Activated effector memory CD4-positive, alpha-beta T cell treated with anti-CD3 and anti-CD28 coated beads, Interleukin-2, amount 50 U/mL, for 16 hours (primary cell): ENCODE data around the gene POLR1B.
A peak's percentile ranks its signal among the peaks of the same experiment; 100 is the strongest.
"Not testable (repeated sequence)": the region's sequence is repeated elsewhere in the genome, so short reads cannot be mapped to it uniquely, and the experiment has no call there.

Experiments used
- DNase-seq: peaks from one replicate; pipeline ENCODE4 v3.0.0-alpha.2; 2020

Gene POLR1B, protein sequence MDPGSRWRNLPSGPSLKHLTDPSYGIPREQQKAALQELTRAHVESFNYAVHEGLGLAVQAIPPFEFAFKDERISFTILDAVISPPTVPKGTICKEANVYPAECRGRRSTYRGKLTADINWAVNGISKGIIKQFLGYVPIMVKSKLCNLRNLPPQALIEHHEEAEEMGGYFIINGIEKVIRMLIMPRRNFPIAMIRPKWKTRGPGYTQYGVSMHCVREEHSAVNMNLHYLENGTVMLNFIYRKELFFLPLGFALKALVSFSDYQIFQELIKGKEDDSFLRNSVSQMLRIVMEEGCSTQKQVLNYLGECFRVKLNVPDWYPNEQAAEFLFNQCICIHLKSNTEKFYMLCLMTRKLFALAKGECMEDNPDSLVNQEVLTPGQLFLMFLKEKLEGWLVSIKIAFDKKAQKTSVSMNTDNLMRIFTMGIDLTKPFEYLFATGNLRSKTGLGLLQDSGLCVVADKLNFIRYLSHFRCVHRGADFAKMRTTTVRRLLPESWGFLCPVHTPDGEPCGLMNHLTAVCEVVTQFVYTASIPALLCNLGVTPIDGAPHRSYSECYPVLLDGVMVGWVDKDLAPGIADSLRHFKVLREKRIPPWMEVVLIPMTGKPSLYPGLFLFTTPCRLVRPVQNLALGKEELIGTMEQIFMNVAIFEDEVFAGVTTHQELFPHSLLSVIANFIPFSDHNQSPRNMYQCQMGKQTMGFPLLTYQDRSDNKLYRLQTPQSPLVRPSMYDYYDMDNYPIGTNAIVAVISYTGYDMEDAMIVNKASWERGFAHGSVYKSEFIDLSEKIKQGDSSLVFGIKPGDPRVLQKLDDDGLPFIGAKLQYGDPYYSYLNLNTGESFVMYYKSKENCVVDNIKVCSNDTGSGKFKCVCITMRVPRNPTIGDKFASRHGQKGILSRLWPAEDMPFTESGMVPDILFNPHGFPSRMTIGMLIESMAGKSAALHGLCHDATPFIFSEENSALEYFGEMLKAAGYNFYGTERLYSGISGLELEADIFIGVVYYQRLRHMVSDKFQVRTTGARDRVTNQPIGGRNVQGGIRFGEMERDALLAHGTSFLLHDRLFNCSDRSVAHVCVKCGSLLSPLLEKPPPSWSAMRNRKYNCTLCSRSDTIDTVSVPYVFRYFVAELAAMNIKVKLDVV

DNA sequence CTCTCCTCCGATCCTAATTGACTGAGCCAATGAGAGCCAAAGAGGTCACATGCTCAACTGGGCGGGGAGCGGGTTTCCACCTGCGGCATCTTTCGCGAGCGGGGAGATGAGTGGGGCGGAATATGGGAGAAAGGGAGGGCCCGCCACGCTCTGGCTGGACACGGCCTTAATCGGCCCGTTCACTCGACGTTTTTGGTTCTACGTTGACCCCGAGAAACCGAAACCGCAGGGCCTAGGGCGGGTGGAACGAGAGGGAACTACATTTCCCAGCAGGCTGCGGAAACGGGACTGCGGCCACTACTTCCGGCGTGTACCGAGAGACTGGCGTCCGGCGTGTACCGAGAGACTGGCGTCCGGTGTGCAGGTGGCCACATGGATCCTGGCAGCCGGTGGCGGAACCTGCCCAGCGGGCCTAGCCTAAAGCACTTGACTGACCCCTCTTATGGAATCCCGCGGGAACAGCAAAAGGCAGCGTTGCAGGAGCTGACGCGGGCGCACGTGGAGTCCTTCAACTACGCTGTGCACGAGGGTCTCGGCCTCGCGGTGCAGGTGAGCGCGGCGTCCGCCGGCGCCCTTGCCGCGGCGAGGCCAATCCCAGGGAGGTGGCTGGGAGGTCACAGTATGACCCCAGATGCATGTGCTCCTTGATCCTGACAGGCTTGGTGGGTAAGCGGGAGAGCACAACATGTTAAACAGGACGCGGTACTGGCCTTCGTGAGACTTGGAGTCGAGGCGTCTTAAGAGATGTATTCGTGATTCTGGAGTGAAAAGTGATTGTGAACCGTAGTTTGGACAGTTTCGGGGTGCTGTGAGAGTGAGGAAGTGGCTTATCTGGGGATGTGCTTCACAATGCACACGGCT, at the start of gene POLR1B:
Gene POLR1B, plus strand, starts transcription at position 343 of the 861 bp plus-strand sequence. Its CDS starts 30 bp downstream, at position 373.
- peak; percentile 92 for DNase-seq

DNA sequence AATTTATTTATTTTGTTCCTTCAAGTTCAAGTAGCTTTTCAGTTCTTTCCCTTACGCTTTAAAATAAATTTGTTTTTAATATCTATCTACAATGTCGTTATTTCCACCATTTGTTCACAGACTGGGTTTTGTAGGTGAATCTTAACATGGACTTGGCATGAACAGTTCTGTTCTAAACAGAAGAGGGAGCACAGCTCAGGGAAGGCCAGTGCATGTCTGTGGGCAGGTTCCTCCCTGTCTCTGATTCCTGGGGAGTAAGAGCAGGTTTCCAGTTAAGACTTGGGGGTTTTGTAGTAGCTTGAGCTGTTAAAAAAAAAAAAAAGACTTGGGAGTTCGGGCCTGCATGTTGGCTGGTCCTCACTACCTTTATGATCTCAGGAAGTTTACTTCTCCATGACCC, 49.2 kb upstream of the POLR1B start:
- DNase-seq, result no peak

DNA sequence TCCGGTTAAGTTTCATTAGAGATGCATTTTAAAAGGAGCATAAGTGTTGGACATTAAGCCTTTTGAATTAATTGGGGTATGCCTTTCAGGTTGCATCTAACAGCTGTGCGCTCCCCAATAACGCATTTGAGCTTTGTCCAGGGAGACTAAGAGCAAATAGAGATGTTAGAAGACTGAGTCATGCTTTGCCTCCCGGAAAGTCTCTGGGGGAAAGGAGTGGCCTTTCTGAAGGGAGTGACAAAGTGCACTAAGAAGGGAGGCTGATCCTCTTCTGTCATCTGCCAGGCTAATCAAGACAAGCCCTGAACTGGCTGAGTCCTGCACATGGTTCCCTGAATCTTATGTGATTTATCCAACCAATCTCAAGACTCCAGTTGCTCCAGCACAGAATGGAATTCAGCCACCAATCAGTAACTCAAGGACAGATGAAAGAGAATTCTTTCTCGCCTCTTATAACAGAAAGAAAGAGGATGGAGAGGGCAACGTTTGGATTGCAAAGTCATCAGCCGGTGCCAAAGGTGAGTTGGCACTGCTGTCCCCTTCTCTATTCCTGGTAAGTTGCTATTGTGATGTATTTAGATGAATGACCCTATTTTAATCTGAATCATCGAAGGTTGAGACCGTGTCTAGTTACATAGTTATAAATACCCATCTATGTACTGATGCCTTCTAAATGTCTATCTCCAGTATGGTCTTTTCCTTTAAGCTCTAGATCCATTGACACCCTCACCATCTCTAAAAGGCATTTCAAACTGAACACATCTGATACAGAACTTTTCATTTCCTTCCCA, 48.2 kb upstream of the POLR1B start:
- no peak for DNase-seq

DNA sequence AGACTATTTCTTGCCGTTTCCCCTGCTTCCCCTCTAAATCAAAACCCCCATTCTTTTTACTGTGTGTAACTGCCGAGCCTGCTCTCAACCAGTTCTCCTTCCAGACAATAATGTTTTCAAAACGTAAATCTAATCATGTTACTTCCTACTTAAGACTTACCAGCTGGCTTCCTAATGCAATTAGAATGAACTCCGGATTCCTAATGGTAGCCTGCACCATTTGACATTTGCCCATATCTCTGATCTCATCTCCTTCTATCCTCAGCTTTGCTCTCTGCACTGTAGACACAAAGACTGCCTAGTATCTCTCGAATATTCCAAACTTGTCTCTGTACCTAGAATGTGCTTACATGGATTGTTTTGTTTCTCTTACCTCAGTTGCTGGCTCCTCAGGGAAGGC, 47.4 kb upstream of the POLR1B start:
- no peak for DNase-seq

DNA sequence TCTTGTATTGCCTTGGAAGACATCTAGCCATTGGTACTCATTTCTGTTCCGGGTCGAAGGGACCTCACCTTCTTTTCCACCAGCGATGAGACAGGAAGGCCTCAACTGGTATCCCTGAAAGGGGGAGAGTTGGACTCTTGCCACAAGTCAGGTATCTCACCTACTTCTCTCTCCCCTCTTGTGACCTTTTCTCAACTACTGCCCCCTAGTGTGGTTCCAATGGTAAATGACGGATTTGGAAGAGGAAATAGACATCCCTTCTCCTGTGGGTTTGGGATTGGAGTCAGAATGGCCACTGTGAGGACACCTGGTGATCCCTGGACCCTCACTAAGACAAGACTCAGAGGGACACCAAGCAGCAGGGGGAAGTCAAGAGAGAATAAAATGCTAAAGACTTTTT, 46.4 kb upstream of the POLR1B start:
- not testable (repeated sequence) for DNase-seq

DNA sequence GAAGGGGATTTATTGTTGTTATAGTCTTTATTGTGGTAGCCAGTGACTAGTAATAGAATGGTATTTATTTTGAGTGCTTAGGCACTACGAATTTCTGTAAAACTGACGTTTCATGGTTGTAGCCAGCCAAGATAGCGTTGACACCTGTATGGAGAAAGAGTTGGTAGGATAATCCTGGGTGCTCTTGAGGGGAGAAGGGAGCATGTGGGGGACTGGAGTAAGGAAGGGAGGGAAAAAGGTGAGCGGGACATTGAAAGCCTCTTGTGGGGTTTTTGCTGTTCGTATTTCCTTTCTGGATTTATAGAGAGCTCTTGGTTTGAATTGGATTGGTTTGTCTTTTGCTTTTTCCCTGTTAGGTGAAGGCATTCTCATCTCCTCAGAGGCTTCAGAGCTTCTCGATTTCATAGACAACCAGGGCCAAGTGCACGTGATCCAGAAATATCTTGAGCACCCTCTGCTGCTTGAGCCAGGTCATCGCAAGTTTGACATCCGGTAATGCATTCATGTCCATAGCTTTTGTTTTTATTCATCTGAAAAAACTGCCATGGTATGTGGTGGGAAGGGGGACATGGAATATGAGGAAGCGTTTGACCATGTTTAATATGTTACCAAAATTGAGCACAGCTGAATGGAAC, 41.3 kb upstream of the POLR1B start:
- peak; percentile 76 for DNase-seq

DNA sequence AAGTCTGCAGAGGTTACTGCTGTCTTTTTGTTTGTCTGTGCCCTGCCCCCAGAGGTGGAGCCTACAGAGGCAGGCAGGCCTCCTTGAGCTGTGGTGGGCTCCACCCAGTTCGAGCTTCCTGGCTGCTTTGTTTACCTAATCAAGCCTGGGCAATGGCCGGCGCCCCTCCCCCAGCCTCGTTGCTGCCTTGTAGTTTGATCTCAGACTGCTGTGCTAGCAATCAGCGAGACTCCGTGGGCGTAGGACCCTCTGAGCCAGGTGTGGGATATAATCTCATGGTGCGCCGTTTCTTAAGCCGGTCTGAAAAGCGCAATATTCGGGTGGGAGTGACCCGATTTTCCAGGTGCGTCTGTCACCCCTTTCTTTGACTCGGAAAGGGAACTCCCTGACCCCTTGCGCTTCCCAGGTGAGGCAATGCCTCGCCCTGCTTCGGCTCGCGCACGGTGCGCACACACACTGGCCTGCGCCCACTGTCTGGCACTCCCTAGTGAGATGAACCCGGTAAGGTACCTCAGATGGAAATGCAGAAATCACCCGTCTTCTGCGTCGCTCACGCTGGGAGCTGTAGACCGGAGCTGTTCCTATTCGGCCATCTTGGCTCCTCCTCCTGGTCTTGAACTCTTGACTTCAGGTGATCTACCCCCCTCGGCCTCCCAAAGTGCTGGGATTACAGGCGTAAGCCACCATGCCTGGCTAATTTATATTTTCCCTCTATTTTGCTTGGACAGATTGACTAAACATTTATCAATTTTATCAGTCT, 32.8 kb upstream of the POLR1B start:
- not testable (repeated sequence) for DNase-seq

DNA sequence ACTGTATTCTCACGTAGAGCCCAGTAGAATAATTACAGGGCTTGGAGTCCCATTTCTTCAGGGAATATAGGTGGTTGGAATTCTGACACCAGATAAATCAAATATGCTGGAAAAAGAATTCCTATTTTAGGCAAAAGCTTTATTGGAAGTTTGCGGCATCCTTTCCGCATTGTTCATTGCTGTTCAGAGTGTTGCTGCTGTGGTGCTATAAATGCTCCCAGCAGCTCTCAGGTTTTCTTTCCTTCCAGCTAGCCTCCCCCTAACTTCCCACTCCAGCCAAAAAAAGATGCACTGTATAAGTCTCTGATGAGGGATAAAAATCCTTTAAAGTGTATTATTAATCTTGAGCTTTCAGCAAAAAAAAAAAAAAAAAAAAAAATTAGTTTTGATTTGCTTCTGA, 25.5 kb upstream of the POLR1B start:
- DNase-seq, result no peak

DNA sequence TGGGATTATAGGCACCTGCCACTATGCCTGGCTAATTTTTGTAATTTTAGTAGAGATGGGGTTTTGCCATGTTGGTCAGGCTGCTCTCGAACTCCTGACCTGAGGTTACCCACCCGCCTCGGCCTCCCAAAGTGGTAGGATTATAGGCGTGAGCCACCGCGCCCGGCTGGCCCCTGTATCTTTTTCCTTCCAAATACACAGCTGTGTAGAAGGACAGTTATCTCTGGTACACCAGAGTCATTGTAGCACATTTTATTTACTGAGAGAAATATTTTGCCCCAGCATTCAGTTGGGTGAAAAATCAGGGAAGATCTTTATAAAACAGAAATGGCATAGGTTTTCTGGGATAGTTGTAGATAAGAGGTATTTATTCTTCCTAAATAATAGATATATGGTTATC, 23.5 kb upstream of the POLR1B start:
- DNase-seq, result no peak

DNA sequence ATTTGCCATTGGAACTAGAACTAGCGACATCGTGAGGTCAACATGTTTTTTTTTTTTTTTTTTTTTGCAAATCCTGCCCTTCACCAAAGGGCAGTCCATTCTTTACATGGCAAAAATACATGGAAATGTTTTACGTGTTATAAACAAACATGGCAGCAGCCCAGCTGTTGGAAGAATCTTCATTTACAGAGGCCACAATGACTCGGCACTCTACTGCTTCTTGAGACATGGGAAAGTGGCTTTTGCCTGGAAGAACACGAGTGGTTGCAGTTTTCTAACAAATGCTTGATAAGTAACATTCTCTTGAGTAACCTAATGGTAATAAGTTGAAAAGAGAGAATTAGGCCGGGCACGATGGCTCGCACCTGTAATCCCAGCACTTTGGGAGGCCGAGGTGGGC, 22.8 kb upstream of the POLR1B start:
- no peak for DNase-seq

DNA sequence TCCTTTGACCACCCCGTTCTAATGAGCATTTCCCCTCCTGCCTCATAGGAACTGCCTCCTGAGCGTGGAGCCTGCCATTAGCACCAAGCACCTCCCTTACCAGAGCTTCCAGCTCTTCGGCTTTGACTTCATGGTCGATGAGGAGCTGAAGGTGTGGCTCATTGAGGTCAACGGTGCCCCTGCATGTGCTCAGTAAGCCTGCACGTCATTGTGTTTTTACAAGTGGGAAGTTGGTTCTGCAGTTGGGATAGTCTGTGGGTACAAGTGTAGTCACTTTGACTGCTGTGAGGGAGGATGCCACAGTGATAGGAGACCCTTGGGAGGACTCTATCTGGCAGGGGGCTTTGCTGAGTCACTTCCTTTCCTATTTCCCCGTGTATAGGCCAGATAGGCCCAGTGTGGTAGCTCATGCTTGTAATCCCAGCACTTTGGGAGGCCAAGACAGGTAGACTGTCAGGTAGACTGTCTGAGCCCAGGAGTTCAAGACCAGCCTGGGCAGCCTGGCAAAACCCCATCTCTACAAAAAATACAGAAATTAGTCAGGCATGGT, 22.0 kb upstream of the POLR1B start:
- DNase-seq, result no peak

DNA sequence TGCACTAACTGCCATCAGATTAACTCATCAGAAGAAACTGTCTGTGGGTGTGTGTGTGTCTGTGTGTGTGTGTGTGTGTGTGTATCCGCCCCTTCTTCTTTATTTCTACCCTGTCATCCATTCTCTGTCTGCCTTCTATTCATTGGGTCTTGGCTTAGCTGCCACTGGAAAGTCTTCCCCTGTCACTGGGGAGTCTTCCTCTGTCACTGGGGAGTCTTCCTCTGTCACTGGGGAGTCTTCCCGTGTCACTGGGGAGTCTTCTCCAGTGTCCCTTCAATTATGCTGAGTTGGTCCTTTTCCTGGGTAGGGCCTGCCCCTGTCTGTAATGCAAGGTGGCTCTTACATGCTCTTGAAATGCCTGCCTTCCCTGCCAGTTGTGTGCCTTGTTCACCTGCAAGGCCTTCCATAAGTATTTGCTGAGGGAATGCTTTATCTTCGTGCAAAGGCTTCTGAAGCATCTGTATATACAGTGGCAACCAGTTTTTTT, 18.9 kb upstream of the POLR1B start:
- no peak for DNase-seq

DNA sequence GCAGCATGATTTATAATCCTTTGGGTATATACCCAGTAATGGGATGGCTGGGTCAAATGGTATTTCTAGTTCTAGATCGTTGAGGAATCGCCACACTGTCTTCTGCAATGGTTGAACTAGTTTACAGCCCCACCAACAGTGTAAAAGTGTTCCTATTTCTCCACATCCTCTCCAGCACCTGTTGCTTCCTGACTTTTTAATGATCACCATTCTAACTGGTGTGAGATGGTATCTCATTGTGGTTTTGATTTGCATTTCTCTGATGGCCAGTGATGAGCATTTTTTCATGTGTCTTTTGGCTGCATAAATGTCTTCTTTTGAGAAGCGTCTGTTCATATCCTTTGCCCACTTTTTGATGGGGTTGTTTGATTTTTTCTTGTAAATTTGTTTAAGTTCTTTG, 18.0 kb upstream of the POLR1B start:
- DNase-seq, result not testable (repeated sequence)

DNA sequence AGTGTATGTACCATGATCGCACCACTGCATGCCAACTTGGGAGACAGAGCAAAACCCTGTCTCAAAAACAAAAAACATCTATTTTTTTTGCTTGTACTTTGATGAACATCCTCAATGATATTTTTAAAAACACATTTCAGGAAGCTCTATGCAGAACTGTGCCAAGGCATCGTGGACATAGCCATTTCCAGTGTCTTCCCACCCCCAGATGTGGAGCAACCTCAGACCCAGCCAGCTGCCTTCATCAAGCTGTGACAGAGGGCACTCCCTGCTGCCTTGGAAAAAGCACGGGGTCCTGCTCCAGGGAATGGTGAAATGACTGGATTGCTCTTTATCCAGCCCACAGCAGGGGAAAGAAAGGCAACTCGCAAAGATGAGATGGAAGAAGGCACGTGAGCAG, 13.7 kb upstream of the POLR1B start:
- DNase-seq, result no peak

DNA sequence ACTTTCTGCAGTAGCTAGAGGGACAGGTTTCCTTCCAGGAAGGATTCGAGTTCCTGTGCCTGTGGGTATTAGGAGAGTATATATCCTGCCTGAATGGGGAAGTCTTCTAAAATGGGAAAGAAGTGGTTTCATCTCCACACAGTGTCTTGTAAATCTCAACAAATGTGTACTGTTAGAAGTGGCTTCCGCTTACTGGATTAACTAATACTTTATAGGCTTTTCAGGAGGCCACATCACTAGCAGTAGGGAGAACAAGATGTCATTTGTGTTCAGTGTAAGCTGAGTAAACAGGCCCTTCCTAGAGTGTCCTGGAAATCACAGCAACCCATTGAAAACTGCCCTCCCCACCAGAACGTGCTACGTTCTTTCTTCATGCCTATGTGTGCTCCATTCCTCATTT, 12.5 kb upstream of the POLR1B start:
- DNase-seq, result no peak

DNA sequence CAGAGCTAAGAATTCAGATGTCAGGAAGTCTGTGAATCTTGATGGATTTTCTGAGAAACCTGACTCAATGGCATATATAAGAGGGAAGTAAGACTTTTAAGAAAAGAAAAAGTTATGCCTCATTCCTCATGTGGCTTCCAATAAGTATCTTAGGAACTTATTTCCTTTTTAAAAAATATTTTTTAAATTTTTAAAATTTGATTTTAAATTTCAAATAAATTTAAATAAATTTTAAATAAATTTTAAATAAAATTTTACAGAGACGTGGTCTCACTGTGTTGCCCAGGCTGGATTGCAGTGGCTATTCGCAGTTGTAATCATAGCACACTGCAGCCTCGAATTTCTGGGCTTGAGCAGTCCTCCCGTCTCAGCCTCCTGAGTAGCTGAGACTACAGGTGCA, 11.5 kb upstream of the POLR1B start:
- no peak for DNase-seq

DNA sequence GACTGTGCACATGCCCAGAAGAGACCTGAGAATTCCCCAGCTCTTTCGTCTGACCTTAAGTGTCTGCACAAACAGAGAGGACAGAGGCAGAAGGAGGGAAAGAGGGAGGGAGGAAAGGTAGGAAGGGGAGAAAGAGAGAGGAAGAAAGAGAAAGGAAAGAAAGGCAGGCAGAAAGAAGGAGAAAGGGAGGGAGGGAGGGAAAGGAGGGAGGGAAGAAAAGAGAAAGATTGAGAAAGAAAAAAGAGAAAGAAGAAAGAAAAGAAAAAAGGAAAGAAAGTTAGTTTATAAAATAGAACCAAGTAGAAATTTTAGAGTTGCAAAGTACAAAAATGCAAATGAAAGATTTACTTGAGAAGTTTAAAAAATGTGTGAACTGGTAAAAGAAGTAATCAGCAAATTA, 7.4 kb upstream of the POLR1B start:
- no peak for DNase-seq

DNA sequence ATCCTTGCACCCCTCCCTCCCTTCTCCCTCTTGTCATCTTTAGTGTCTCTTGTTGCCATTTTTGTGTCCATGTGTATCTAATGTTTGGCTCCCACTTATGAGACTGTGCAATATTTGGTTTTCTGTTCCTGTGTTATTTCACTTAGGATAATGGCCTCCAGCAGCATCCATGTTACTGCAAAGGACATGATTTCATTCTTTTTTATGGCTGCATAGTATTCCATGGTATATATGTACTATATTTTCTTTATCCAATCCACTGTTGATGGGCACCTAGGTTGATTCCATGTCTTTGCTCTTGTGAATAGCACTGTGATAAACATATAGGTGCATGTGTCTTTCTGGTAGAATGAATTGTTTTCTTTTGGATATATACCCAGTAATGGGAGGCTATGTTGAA, 5.6 kb upstream of the POLR1B start:
- not testable (repeated sequence) for DNase-seq

DNA sequence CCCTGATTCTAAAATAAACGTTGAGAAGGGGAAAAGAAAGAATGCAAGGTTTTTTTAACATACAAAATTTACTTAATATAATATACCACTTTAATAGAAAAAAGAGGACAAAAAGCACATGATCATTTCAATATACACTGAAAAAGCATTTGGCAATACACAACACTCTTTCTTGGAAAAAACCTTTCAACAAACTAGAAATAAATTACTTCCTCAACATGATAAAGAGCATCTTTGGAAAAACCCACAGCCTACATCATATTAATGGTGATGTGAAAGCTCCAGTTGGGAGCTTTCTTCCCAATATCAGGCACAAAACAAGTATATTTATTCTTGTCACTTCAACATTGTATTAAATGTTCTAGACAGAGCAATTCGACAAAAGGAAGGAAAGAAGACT, 3.0 kb upstream of the POLR1B start:
- DNase-seq, result no peak

DNA sequence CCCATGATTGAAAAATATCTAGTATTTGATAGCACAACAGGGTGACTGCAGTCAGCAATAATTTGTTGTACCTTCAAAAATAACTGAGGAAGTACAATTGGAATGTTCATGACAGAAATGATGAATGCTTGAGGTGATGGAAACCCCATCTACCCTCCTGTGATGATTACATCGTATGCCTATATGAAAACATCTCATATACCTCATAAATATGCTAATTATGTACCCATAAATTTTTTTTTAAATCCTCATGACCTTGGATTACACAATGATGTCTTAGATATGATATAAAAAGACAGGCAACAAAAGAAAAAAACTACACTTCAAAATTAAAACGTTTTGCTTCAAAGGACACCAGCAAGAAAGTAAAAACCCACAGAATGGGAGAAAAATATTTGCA, 1.4 kb upstream of the POLR1B start:
- DNase-seq, result no peak
